ENCODE data around the gene PCDHGA8. TPM values are rescaled to one million over a fixed set of nuclear protein-coding genes. Genes with fewer than 3 reads are reported as not detected.
"Not testable (repeated sequence)": the region's sequence is repeated elsewhere in the genome, so short reads cannot be mapped to it uniquely, and the experiment has no call there.

The PCDHGA8 gene
- total and polyA plus RNA-seq, 2 of the 13 experiments (the other 11 are each of a cell fraction or from before 2014, with no cell fraction given): 0.05 to 0.29 TPM

DNA sequence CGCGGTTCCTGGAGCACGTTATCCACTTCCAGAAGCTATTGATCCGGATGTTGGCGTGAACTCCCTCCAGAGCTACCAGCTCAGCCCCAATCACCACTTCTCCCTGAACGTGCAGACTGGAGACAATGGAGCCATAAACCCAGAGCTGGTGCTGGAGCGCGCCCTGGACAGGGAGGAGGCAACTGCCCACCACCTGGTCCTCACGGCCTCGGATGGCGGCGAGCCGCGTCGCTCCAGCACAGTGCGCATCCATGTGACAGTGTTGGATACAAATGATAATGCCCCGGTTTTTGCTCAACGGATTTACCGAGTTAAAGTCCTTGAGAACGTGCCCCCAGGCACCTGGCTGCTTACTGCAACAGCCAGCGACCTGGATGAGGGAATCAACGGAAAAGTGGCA lies 11.0 kb downstream of the PCDHGA8 start (continued):
- TF ChIP-seq, protein P1, sequence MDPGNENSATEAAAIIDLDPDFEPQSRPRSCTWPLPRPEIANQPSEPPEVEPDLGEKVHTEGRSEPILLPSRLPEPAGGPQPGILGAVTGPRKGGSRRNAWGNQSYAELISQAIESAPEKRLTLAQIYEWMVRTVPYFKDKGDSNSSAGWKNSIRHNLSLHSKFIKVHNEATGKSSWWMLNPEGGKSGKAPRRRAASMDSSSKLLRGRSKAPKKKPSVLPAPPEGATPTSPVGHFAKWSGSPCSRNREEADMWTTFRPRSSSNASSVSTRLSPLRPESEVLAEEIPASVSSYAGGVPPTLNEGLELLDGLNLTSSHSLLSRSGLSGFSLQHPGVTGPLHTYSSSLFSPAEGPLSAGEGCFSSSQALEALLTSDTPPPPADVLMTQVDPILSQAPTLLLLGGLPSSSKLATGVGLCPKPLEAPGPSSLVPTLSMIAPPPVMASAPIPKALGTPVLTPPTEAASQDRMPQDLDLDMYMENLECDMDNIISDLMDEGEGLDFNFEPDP (CRISPR knock-in tag; conservative IDR thresholded peaks at IDR 0.05): no peak
- TF ChIP-seq ZNF292 (CRISPR knock-in tag; IDR thresholded peaks at IDR 0.05; ENCODE audit: borderline replicate concordance, low read depth) (no peak), NR2F6 (IDR thresholded peaks at IDR 0.05) (no peak), NR2F6 (CRISPR knock-in tag; IDR thresholded peaks at IDR 0.05) (no peak), ZNF432 (CRISPR knock-in tag; IDR thresholded peaks at IDR 0.05; ENCODE audit: borderline replicate concordance) (no peak), HOXA5 (CRISPR knock-in tag; IDR thresholded peaks at IDR 0.05) (no peak), ZNF619 (CRISPR knock-in tag; IDR thresholded peaks at IDR 0.05) (no peak)
- TF ChIP-seq, protein P2, sequence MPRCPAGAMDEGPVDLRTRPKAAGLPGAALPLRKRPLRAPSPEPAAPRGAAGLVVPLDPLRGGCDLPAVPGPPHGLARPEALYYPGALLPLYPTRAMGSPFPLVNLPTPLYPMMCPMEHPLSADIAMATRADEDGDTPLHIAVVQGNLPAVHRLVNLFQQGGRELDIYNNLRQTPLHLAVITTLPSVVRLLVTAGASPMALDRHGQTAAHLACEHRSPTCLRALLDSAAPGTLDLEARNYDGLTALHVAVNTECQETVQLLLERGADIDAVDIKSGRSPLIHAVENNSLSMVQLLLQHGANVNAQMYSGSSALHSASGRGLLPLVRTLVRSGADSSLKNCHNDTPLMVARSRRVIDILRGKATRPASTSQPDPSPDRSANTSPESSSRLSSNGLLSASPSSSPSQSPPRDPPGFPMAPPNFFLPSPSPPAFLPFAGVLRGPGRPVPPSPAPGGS (CRISPR knock-in tag; IDR thresholded peaks at IDR 0.05): no peak

DNA sequence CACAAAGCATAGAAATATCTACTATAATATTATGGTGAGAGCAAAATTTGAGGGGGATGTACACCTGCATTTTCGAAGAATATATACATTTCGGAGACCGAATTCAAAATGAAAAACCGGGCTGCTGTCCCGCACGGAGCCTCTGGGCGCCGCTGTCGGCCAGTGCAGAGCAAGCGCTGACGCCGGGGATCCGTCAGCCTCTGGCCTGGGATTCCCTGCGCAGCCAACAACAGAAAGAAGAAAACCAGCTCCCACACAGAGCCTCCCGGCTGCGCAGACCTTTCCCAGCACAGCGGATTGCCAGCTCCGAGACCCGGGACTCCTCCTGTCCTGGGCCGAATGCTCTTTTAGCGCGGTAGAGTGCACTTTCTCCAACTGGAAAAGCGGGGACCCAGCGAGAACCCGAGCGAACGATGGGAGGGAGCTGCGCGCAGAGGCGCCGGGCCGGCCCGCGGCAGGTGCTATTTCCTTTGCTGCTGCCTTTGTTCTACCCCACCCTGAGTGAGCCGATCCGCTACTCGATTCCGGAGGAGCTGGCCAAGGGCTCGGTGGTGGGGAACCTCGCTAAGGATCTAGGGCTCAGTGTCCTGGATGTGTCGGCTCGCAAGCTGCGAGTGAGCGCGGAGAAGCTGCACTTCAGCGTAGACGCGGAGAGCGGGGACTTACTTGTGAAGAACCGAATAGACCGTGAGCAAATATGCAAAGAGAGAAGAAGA lies 15.5 kb downstream of the PCDHGA8 start, which contains the start of gene PCDHGB6:
Gene PCDHGB6, plus strand, starts transcription at position 232 of the 716 bp plus-strand sequence. Its CDS starts 182 bp downstream, at position 414.
- H3K4me2 ChIP-seq (ENCODE audit: low read depth, low read length); FAIRE-seq; H2AFZ ChIP-seq (ENCODE audit: low read length); H3K9me3 ChIP-seq (ENCODE audit: low read length); H3K9ac ChIP-seq (ENCODE audit: insufficient read depth, low read depth, low read length); CTCF ChIA-PET (ENCODE audit: low intra/inter-chr PET ratio, low total read pairs); H3K4me3 ChIP-seq (replicated peaks in 1 of 3; ENCODE audit: insufficient read depth in 1 of 3, low read depth in 2 of 3, low read length in 3 of 3); DNase-seq (ENCODE audit: low spot score); BruUV-seq (replicated peaks); H3K27ac ChIP-seq (ENCODE audit: extremely low read length, insufficient read depth, low read length); H3K36me3 ChIP-seq (replicated peaks in 1 of 2; ENCODE audit: control insufficient read depth in 1 of 2, insufficient read depth in 2 of 2, low read length in 2 of 2); in situ Hi-C loops (cut with HindIII; ENCODE audit: extremely low pct_ligation_motif_present, low pct_unique_long_range_greater_than_20kb); H4K20me1 ChIP-seq (ENCODE audit: insufficient read depth, low read length); intact Hi-C loops (cut with micrococcal nuclease; ENCODE audit: unreplicated experiment); POLR2A ChIA-PET; H3K4me1 ChIP-seq (ENCODE audit: insufficient read depth, low read length); ATAC-seq; H3K79me2 ChIP-seq (ENCODE audit: insufficient read depth, low read length); H3K27me3 ChIP-seq (ENCODE audit: control insufficient read depth in 1 of 2, insufficient read depth in 2 of 2, low read length in 2 of 2): not testable (repeated sequence)
- TF ChIP-seq, protein P3, sequence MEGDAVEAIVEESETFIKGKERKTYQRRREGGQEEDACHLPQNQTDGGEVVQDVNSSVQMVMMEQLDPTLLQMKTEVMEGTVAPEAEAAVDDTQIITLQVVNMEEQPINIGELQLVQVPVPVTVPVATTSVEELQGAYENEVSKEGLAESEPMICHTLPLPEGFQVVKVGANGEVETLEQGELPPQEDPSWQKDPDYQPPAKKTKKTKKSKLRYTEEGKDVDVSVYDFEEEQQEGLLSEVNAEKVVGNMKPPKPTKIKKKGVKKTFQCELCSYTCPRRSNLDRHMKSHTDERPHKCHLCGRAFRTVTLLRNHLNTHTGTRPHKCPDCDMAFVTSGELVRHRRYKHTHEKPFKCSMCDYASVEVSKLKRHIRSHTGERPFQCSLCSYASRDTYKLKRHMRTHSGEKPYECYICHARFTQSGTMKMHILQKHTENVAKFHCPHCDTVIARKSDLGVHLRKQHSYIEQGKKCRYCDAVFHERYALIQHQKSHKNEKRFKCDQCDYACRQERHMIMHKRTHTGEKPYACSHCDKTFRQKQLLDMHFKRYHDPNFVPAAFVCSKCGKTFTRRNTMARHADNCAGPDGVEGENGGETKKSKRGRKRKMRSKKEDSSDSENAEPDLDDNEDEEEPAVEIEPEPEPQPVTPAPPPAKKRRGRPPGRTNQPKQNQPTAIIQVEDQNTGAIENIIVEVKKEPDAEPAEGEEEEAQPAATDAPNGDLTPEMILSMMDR (CRISPR knock-in tag; IDR thresholded peaks at IDR 0.05): peak; percentile 45
- peak; percentile 19; the same call in 1 of the 2 replicates for TF ChIP-seq STAG1 (CRISPR knock-in tag; IDR thresholded peaks at IDR 0.05)
- 90% methylated on average over 28 of the region's 51 CpGs for WGBS (ENCODE audit: low lambda C conversion rate)

All from HepG2 (cell line).